ENCODE results near the gene ZFR. TPM values are rescaled to one million over a fixed set of nuclear protein-coding genes. Genes with fewer than 3 reads are reported as not detected.

Gene ZFR
- polyA plus RNA-seq, 12 donors, result 76.0 to 181 (median 90.6) TPM

Other genes with a start within 250 kb of the ZFR start
- 10 to 100 TPM in 11 of 12 donors, not detected in 1; 12.1 to 27.2 (median 17.0) TPM for gene MTMR12, start 131.8 kb downstream of the ZFR start, polyA plus RNA-seq (ENCODE audit: insufficient read length in 12 of 12)
- gene SUB1, start 140.8 kb upstream of the ZFR start, polyA plus RNA-seq (ENCODE audit: insufficient read length in 12 of 12), result 100 to 1,000 TPM in 11 of 12 donors, not detected in 1; 234 to 383 (median 317) TPM